Stimulated activated CD8-positive, alpha-beta memory T cell treated with anti-CD3 and anti-CD28 coated beads, Interleukin-7, amount 100 ng/mL, for 24 hours (primary cell): Measurements from ENCODE around the gene GOSR2.

Experiments
- DNase-seq: peaks from one replicate; pipeline ENCODE4 v3.0.0-alpha.2; 2020; ENCODE audit warnings: low read depth

The GOSR2 gene

GRCh38 chr17:46922804-46923635 is at the start of gene GOSR2:
GOSR2 (plus strand) TSS chr17:46923160; CDS start chr17:46923193, 33 bp downstream.
- DNase-seq, result peak; percentile 81

- DNase-seq, result no peak
Observed at GRCh38 chr17:46873941-46874645, 48.9 kb upstream of the GOSR2 start.

DNA sequence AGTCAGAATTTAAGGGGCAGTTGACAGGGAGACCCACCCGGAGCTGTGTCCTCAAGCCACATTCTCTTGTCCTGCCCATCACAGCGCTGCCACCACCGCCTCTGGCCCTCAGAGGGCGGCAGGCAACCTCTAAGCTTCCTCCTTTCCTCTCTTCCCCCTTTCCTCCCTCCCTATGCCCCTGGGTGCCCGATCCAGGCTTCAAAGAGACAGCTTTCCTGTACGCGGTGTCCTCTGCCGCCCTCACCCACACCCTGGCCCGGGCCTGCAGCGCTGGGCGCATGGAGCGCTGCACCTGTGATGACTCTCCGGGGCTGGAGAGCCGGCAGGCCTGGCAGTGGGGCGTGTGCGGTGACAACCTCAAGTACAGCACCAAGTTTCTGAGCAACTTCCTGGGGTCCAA is 48.1 kb upstream of the GOSR2 start:
- no peak for DNase-seq

DNA sequence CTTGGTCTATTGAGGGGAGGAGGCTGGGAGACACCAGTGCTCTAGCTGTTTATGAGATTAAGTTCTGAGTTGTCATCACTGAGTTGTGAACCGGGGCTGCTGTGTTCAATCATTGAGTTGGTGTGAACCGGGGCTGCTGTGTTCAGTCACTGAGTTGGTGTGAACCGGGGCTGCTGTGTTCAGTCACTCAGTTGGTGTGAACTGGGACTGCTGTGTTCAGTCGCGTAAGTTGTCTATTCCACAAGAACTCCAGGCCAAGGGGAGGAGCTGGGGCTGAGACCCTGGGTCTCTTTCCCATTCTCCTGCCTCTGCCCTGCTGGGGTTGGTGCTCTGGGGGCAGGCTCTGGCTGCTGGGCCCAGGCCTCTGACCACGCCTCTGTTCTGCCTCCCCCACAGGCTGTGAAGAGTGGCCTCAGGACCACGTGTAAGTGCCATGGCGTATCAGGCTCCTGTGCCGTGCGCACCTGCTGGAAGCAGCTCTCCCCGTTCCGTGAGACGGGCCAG is 47.1 kb upstream of the GOSR2 start:
- DNase-seq, result no peak

GRCh38 chr17:46876353-46876887 is 46.5 kb upstream of the GOSR2 start:
- no peak for DNase-seq

- DNase-seq, result no peak
Observed at GRCh38 chr17:46876926-46877325, 46.0 kb upstream of the GOSR2 start.

GRCh38 chr17:46877466-46877865 is 45.5 kb upstream of the GOSR2 start:
- no peak for DNase-seq

- DNase-seq, result no peak
Observed at GRCh38 chr17:46878055-46878454, 44.9 kb upstream of the GOSR2 start.

DNA sequence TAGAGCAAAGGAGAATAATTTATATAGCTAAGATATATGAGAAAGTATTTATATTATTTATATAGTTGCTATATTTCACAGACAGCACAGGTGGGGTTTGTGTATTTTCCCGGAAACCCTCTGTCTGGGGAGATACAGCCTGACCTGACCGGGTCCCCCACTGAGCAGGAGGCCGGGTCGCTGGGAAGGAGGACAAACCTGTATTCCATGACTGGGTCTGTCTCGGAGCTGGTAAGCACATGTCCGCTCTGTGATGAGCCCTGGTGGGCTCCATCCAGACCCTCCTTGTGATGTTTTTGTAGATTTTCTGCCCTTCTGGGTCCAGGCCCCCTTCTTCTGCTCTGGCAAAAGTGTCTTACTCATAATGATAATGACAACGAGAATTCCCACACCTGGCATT is 43.9 kb upstream of the GOSR2 start:
- no peak for DNase-seq

GRCh38 chr17:46881015-46881414 is 41.9 kb upstream of the GOSR2 start:
- DNase-seq, result no peak

GRCh38 chr17:46882666-46883065 is 40.3 kb upstream of the GOSR2 start:
- DNase-seq, result no peak

GRCh38 chr17:46883871-46884520 is 39.0 kb upstream of the GOSR2 start:
- DNase-seq, result no peak

DNA sequence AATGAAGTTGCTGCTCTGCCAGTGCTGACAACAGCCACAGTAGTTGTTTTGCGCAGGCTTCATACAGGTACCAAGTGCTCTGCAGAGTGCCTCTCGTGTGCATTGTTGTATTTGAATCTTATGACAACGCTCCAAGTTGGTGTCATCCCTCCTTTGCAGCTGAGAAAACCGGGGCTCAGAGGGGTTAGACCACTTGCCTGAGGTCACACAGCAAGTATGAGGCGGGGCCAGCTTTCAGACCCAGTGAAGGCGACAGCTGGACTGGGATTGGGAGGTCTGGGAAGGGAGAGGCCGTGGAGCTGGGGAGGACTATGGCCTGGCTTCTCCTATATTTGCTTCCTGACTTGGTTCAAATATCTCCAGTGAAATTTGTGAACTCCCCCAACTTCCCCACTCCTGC is 38.4 kb upstream of the GOSR2 start:
- no peak for DNase-seq

- DNase-seq, result no peak
Observed at GRCh38 chr17:46885415-46886309, 37.3 kb upstream of the GOSR2 start.

GRCh38 chr17:46886310-46886663 is 36.7 kb upstream of the GOSR2 start:
- no peak for DNase-seq

GRCh38 chr17:46887717-46888116 is 35.2 kb upstream of the GOSR2 start:
- DNase-seq, result no peak

- DNase-seq, result no peak
Observed at GRCh38 chr17:46888727-46889126, 34.2 kb upstream of the GOSR2 start.

GRCh38 chr17:46889519-46889918 is 33.4 kb upstream of the GOSR2 start:
- DNase-seq, result no peak

DNA sequence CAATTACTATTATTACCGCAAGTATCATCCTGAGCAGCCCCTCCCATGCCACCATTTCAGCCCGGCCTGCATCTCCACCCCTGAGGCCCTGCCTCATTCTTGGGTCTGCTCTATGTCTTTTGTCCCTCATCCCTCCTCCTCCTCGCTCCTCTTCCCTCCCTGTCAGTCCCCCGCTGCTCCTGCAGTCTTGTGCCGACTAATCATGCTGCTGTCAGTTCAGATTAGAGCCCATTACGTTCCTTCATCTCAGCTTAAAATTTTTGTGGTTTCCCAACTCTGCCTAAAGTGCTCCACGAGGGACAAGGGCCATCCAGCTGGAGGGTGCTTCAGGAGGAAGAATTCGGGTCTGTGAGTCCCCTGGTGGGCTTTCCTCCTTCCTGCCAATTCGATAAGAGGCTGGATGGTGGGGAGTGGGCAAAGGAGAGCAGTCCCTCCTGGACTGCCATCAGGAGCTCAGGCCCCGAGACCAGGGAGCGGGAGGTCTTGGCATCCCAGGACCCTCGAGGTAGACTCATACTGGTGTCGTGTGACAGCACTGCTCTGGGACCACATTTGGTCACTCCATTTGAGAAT is 32.9 kb upstream of the GOSR2 start:
- DNase-seq, result no peak

DNA sequence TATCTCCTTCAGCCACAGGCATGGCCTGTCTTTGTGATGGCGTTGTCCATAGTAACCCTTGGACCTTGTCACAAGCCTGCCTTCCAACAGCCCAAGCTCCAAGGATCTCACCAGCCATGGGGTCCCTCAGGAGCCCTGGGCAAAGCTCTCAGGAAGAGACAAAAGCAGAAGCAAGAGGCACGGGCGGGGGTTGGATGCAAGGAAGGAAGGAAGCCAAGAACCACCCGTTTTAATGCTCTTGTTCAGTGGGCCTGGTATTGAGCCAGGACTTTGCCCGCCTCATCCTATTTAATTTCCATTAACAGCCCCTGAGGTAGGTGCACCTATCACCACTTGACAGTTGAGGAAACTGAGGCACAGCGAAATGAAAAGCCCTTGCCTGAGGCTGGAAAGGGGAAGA is 32.3 kb upstream of the GOSR2 start:
- no peak for DNase-seq

DNA sequence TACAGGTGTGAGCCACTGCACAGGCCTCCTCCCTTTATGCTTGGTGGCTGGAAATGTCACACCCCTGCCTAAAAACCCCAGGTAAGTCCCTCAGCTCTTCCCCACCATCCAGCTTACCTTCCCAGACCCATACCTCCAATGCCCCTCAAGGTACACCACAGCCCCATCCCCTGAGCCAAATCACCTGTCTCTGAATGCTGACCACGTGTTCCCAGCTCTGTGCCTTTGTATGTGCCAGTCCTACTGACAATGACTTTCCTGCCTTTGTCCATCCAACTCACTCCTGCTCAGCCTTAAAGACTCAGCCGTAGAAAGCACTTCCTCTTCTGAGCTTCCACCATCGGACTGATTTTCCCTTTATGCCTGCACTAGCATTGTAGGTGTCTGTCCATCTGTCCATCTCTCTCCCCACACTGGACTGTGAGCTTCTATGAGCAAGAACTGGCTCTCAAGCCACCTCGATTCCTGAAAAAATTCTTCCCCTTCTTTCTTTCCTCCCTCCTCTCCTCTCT is 30.7 kb upstream of the GOSR2 start:
- DNase-seq, result no peak
